GM12878 (cell line): Measurements from ENCODE around the gene MPHOSPH8. TPM values are rescaled to one million over a fixed set of nuclear protein-coding genes. Genes with fewer than 3 reads are reported as not detected.

ENCODE experiments used
- polyA plus RNA-seq, 11 experiments: library from polyadenylated mRNA; depleted of rRNA in 4 of 11; unstranded in 6 of 11; stranded (reverse) in 5 of 11; fragments of >200 nt; fragmentation: Nextera tagmentation in 4 of 11; fragmentation: Illumina TruSeq in 1 of 11; extraction: Ambion mirVana in 4 of 11; extraction: Trizol in 1 of 11; gene quantifications; 1 replicate in 1 of 11; 2 replicates in 10 of 11; pipeline versions ENCODE4 v1.2.1 to v1.2.3, GENCODE V29; 2011 to 2016; ENCODE audit warnings: inconsistent platforms in 2 of 11, missing spikeins in 2 of 11, low read depth in 1 of 11
- total RNA-seq, 4 experiments: library from RNA; depleted of rRNA in 3 of 4; stranded (reverse); fragments of >200 nt in 3 of 4; fragmentation: Illumina TruSeq in 1 of 4; extraction: Trizol in 1 of 4; gene quantifications; 2 replicates each; pipeline versions ENCODE4 v1.2.1 to v1.2.3, GENCODE V29; 2013 to 2021

Gene MPHOSPH8
- total and polyA plus RNA-seq, 10 of the 15 experiments (the other 5 are each of a cell fraction or from before 2014, with no cell fraction given): 15.9 to 34.9 (median 26.9) TPM

Other genes starting within 250 kb of the MPHOSPH8 start
- gene TPTE2, start 72.1 kb upstream of the MPHOSPH8 start, total RNA-seq (2014; rRNA removed): 0.38 and 0.56 TPM in 2 replicates
- 1.2 TPM in 2 replicates for gene TPTE2, start 72.1 kb upstream of the MPHOSPH8 start, total RNA-seq (2014; rRNA removed; fragmentation: Illumina TruSeq; extraction: Trizol)
- gene TPTE2, start 72.1 kb upstream of the MPHOSPH8 start, total RNA-seq (2021): 0.96 and 1.1 TPM in 2 replicates
- 0.31 and 0.71 TPM in 2 replicates for gene TPTE2, start 72.1 kb upstream of the MPHOSPH8 start, polyA plus RNA-seq (2011; rRNA removed)
- 1.5 and 1.6 TPM in 2 replicates for gene TPTE2, start 72.1 kb upstream of the MPHOSPH8 start, polyA plus RNA-seq (2014; fragmentation: Illumina TruSeq; extraction: Trizol)
- 1 to 10 TPM; 1.2 to 1.9 TPM for gene TPTE2, start 72.1 kb upstream of the MPHOSPH8 start, polyA plus RNA-seq (2014; fragmentation: Nextera tagmentation; extraction: Ambion mirVana)
- 0.52 and 0.92 TPM in 2 replicates for gene TPTE2, start 72.1 kb upstream of the MPHOSPH8 start, polyA plus RNA-seq (2014; rRNA removed)
- 1 to 10 TPM in 1 of 2 experiments, under 1 TPM in 1; 0.83 to 1.3 TPM for gene TPTE2, start 72.1 kb upstream of the MPHOSPH8 start, polyA plus RNA-seq (2016; fragmentation: Nextera tagmentation; extraction: Ambion mirVana)
- 68.8 and 70.0 TPM in 2 replicates for gene PSPC1, start 149.3 kb downstream of the MPHOSPH8 start, total RNA-seq (2014; rRNA removed)
- 65.6 and 66.7 TPM in 2 replicates for gene PSPC1, start 149.3 kb downstream of the MPHOSPH8 start, total RNA-seq (2014; rRNA removed; fragmentation: Illumina TruSeq; extraction: Trizol)
- gene PSPC1, start 149.3 kb downstream of the MPHOSPH8 start, total RNA-seq (2021): 59.9 and 71.5 TPM in 2 replicates
- 66.8 and 83.5 TPM in 2 replicates for gene PSPC1, start 149.3 kb downstream of the MPHOSPH8 start, polyA plus RNA-seq (2011; rRNA removed)
- gene PSPC1, start 149.3 kb downstream of the MPHOSPH8 start, polyA plus RNA-seq (2014; fragmentation: Illumina TruSeq; extraction: Trizol): 72.7 and 74.4 TPM in 2 replicates
- gene PSPC1, start 149.3 kb downstream of the MPHOSPH8 start, polyA plus RNA-seq (2014; fragmentation: Nextera tagmentation; extraction: Ambion mirVana): 10 to 100 TPM; 17.7 to 28.4 TPM
- 75.8 and 76.3 TPM in 2 replicates for gene PSPC1, start 149.3 kb downstream of the MPHOSPH8 start, polyA plus RNA-seq (2014; rRNA removed)
- 10 to 100 TPM; 42.7 to 42.9 TPM for gene PSPC1, start 149.3 kb downstream of the MPHOSPH8 start, polyA plus RNA-seq (2016; fragmentation: Nextera tagmentation; extraction: Ambion mirVana)
- 8.2 and 10.5 TPM in 2 replicates for gene ZMYM5, start 230.0 kb downstream of the MPHOSPH8 start, total RNA-seq (2014; rRNA removed)
- gene ZMYM5, start 230.0 kb downstream of the MPHOSPH8 start, total RNA-seq (2014; rRNA removed; fragmentation: Illumina TruSeq; extraction: Trizol): 13.3 and 14.1 TPM in 2 replicates
- 8.0 and 8.1 TPM in 2 replicates for gene ZMYM5, start 230.0 kb downstream of the MPHOSPH8 start, total RNA-seq (2021)
- 12.4 and 23.1 TPM in 2 replicates for gene ZMYM5, start 230.0 kb downstream of the MPHOSPH8 start, polyA plus RNA-seq (2011; rRNA removed)
- 11.8 and 13.9 TPM in 2 replicates for gene ZMYM5, start 230.0 kb downstream of the MPHOSPH8 start, polyA plus RNA-seq (2014; fragmentation: Illumina TruSeq; extraction: Trizol)
- gene ZMYM5, start 230.0 kb downstream of the MPHOSPH8 start, polyA plus RNA-seq (2014; fragmentation: Nextera tagmentation; extraction: Ambion mirVana): 1 to 10 TPM; 7.7 to 9.4 TPM
- gene ZMYM5, start 230.0 kb downstream of the MPHOSPH8 start, polyA plus RNA-seq (2014; rRNA removed): 5.3 and 7.1 TPM in 2 replicates
- gene ZMYM5, start 230.0 kb downstream of the MPHOSPH8 start, polyA plus RNA-seq (2016; fragmentation: Nextera tagmentation; extraction: Ambion mirVana): 10 to 100 TPM; 13.2 to 13.7 TPM